NCI-H146 (cell line): ENCODE results near the gene BEX4.

Source experiments
- DNase-seq: peaks from one replicate; lab custom pipeline; 2025; lab: John Stamatoyannopoulos, UW

Gene BEX4

GRCh38 chrX:103240155-103240554, 25.2 kb downstream of the BEX4 start:
- DNase-seq: no peak

GRCh38 chrX:103248553-103248952, 33.6 kb downstream of the BEX4 start:
- no peak for DNase-seq

GRCh38 chrX:103249805-103250204, 34.9 kb downstream of the BEX4 start:
- no peak for DNase-seq

GRCh38 chrX:103250977-103251376, 36.1 kb downstream of the BEX4 start:
- DNase-seq: no peak

- no peak for DNase-seq
Measured at GRCh38 chrX:103253608-103254007, 38.7 kb downstream of the BEX4 start.

GRCh38 chrX:103254171-103254824, 39.4 kb downstream of the BEX4 start:
- DNase-seq: peak; percentile 85

- DNase-seq: peak; percentile 82
Measured at GRCh38 chrX:103254921-103255493, 40.1 kb downstream of the BEX4 start, which contains the start of gene TCEAL8. TCEAL8 (minus strand) TSS chrX:103255155; CDS start chrX:103253979, 1,176 bp downstream.

- no peak for DNase-seq
Measured at GRCh38 chrX:103256651-103257050, 41.7 kb downstream of the BEX4 start.

GRCh38 chrX:103258275-103258674, 43.4 kb downstream of the BEX4 start:
- no peak for DNase-seq
